GM18505 (cell line): ENCODE data around the gene SMOC2.
"Not testable (repeated sequence)": the region's sequence is repeated elsewhere in the genome, so short reads cannot be mapped to it uniquely, and the experiment has no call there.

Experiments used
- ATAC-seq: cut with Tn5 transposase; IDR thresholded peaks from one replicate; pipeline ENCODE4 v1.9.1; 2021; ENCODE audit not compliant: unreplicated experiment
- POLR2A ChIP-seq: IDR thresholded peaks from 4 replicates; pipeline ENCODE4 v1.6.1; 2011; ENCODE audit warnings: borderline replicate concordance; ENCODE audit not compliant: insufficient read depth, insufficient read length; ENCODE audit errors: extremely low read depth

The SMOC2 gene

DNA sequence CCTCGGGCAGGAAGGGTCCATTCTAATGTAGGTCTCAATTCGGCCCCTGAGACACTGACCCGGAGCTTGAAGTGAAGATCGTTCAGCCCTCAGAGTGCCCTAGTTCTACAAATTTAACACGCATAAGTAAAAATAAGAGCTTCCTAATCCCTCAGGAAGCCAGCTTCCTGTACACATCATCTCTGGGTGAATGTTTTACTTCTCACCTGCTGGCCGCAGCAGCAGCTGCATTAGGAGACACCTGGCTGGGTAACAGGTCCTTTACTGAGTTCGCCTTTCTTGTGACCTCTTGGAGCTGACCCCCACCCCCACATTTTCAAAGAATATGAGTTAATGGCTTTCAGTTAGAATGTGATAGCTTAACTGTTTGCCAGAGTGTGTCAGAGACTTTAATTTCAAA is 165.0 kb downstream of the SMOC2 start:
- ATAC-seq: no peak
- TF ChIP-seq POLR2A: no peak

- ATAC-seq: no peak
- no peak for TF ChIP-seq POLR2A
Observed at GRCh38 chr6:168606722-168607121, 165.7 kb downstream of the SMOC2 start.

- no peak for ATAC-seq
- no peak for TF ChIP-seq POLR2A
Observed at GRCh38 chr6:168607272-168608112, 166.5 kb downstream of the SMOC2 start.

GRCh38 chr6:168608113-168608400 is 167.1 kb downstream of the SMOC2 start:
- no peak for TF ChIP-seq POLR2A
- no peak for ATAC-seq

DNA sequence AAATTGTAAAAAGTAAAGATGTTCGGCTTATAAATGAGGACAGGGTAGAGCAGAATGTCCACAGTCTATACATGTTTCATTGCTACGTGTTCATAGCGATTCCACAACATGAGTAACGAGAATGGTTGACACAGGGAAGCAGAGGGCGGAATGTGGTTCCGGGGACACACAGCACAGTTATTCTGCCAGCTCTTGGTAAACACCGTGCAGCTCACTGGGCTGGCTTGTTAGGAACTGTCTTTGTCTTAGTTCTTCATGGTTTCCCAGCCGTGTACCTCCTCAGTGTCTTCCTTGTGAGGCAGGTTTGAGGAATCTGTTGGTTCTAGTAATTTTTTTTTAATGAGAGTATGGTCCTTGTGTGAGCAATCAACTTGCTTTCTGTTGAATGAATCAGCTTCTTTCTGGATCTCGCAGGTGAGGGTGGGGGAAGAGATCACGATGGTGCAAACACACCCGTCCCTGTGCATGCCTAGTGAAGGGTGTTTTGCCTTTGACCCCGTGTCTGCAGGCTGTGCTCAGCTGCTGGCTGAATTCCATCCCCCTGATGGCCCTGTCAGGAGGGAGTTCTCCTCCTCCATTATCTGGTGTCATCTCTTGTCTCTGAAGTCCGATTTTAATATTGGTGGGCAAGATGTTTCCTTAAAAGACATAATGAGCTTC is 168.2 kb downstream of the SMOC2 start:
- TF ChIP-seq POLR2A: no peak
- ATAC-seq: no peak

DNA sequence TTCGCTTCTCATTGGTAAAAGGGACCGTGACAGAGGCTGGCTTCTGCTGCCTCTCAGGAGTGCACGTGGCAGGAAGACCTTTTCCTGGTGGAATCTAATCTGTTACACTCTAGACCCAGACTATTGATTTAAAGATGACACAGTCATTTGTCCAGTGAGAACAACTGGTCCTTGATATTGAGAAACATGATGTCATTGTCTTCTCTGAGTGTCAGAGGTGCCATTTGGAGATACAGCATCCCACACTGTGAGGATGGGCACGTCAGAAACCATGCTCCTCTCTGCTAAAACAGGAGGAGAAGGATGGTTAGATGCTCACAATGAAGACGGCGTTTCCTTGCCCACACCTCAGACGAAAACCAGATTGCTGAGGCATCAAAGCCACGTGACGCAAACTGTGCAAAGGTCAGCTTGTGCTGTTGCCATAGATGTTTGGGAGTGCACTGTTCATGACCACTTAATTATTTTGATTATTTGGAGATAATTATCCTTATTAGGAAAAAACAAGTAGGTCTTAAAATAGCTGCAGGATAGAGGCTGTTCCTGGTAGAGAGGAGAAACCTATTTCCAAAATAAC is 169.0 kb downstream of the SMOC2 start:
- no peak for TF ChIP-seq POLR2A

DNA sequence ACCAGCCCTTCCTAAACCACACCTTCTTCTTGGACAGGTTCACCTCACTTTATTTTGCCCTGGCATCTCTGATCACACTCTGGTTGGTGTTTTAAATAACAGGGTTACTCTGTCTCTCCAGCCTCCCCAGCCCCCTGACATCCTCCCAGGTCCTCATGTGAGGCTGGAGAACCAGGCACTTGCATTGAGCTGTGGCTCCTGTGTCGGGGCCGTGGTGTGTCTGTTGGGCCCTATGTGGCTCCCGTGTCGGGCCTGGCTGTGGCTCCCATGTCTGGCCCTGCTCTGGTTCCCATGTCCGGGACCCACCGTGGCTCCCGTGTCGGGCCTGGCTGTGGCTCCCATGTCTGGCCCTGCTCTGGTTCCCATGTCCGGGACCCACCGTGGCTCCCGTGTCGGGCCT is 170.0 kb downstream of the SMOC2 start:
- ATAC-seq: not testable (repeated sequence)

More for the DNA sequence above, 169.0 kb downstream of the SMOC2 start:
- no peak for ATAC-seq

DNA sequence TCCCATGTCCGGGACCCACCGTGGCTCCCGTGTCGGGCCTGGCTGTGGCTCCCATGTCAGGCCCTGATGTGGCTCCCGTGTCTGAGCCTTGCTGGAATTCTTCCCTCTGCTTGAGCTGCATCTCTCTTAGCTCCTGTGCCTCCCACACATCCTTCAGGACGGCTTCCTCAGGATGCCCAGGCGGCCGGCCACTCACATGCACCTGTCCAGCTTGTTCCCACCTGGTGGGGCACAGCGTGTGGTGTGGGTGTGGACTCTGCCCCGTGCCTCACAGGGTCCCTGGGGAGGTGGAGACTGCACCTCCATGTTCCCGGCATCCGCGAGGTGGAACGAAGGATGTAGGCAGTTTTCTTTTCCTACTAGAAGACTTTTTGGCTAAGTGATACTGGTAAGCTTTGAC is 170.7 kb downstream of the SMOC2 start:
- TF ChIP-seq POLR2A: no peak
- ATAC-seq: no peak

GRCh38 chr6:168612586-168612985 is 171.6 kb downstream of the SMOC2 start:
- TF ChIP-seq POLR2A: no peak
- no peak for ATAC-seq

DNA sequence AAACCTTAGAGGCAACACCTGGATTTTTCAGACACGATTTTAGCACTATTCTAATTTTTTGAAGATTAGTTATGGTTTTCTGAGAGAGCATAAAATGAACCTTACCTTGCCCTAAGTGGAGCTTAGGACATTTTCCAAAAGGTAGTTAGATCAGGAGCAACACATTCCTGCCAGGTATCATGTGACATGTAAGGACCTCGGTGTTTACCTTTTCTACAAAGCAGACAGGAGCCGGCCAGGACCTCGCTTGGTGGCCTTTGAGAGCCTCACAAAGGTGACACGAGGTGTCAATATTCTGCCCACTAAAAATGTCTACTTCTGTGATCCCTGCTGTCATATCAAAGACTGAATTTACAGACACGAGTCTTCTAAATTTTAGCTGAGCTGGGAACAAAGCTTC is 174.9 kb downstream of the SMOC2 start:
- no peak for ATAC-seq

GRCh38 chr6:168616816-168617765 is 176.1 kb downstream of the SMOC2 start:
- no peak for ATAC-seq
- no peak for TF ChIP-seq POLR2A

More for the DNA sequence above, 174.9 kb downstream of the SMOC2 start:
- TF ChIP-seq POLR2A: no peak

DNA sequence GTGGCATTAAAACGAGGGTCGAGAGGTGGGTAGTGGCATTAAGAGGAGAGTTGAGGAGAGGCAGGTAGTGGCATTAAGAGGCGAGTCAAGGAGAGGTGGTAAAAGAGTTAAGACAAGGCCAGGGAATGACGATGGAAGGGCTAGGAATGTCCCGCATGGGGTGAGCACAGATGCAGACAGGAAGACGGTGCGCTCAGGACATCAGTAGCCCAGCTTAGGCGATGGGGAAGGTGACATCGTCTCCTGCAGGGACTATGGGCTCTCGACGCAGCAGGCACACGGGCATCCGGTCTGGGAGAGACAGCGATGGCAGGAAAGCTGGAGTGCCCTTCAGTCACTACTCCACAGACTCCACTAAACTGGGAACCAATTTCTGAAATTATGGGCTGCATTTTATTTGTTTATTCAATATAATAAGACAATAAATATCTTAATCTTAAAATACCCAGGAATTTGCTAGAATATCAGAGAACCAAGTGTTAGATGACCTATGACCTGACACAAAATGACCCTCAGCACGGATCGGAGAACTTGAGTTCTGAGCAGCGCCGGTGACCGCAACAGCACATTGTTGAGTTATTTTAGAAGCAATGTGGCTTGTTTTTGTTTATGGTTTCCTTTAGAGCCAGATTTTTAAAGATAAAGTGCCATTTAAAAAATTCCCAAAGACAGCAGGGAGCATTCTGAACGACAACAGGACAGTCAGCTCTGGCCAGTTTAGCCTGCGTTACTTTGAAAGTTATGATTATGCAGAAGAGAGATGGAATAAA is 177.7 kb downstream of the SMOC2 start:
- no peak for TF ChIP-seq POLR2A
- no peak for ATAC-seq
